AG10803 (cell line): Measurements from ENCODE around the gene ANG.
"Not testable (repeated sequence)": the region's sequence is repeated elsewhere in the genome, so short reads cannot be mapped to it uniquely, and the experiment has no call there.

Experiments
- DNase-seq: peaks from one replicate; pipeline ENCODE4 v3.0.0; 2010; ENCODE audit warnings: low read depth
- H3K4me3 ChIP-seq: 2 replicates; pipeline ENCODE4 v1.5.1; 2011; ENCODE audit warnings: mild to moderate bottlenecking, low read length, control low read depth
- CTCF ChIP-seq: conservative IDR thresholded peaks from 2 replicates; pipeline ENCODE4 v1.5.1; 2011; ENCODE audit warnings: mild to moderate bottlenecking, low read length, control low read depth, inconsistent platforms

The ANG gene

GRCh38 chr14:20699931-20700330 lies 11.4 kb downstream of the ANG start:
- no peak overlapping the region for H3K4me3 ChIP-seq
- DNase-seq = no peak
- TF ChIP-seq CTCF = no peak

GRCh38 chr14:20700965-20701364 lies 12.4 kb downstream of the ANG start:
- not testable (repeated sequence) for H3K4me3 ChIP-seq, DNase-seq

- H3K4me3 ChIP-seq = no peak overlapping the region
- no peak for TF ChIP-seq CTCF
- DNase-seq = no peak
These were observed 18.2 kb downstream of the ANG start for GRCh38 chr14:20706657-20707355.

GRCh38 chr14:20707622-20708021 lies 19.1 kb downstream of the ANG start:
- H3K4me3 ChIP-seq = no peak overlapping the region
- TF ChIP-seq CTCF = no peak
- DNase-seq = peak; percentile 22

- no peak overlapping the region for H3K4me3 ChIP-seq
- no peak for DNase-seq
- TF ChIP-seq CTCF = no peak
These were observed 22.7 kb downstream of the ANG start for GRCh38 chr14:20711261-20711660.

GRCh38 chr14:20711685-20712084 lies 23.1 kb downstream of the ANG start:
- DNase-seq = no peak
- no peak overlapping the region for H3K4me3 ChIP-seq
- no peak for TF ChIP-seq CTCF

GRCh38 chr14:20712904-20713303 lies 24.3 kb downstream of the ANG start:
- H3K4me3 ChIP-seq = no peak overlapping the region
- DNase-seq = no peak
- TF ChIP-seq CTCF = no peak
